Measurements from ENCODE around the gene SELENOF. TPM values are rescaled to one million over a fixed set of nuclear protein-coding genes. Genes with fewer than 3 reads are reported as not detected.

The SELENOF gene
- total RNA-seq, 4 donors from 2014 or later = 84.0 to 216 (median 112) TPM

DNA sequence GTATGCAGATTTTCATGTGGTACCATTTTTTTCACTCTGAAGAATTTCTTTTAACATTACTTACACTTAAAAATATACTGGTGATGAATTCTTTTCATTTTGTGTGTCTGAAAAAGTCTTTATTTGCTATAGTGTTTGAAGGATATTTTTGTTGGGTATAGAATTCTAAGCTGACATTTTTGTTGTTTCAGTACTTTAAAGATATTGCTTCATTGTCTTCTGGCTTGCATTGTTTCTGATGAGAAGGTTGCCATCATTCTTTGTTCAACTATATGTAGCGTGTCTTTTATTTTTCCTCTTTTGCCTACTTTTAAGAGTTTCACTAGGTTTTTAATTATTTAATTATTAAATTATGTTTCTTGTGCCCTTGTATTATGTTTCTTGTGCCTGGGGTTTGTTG, 8.5 kb upstream of the SELENOF start:
- TF ChIP-seq, protein P1, sequence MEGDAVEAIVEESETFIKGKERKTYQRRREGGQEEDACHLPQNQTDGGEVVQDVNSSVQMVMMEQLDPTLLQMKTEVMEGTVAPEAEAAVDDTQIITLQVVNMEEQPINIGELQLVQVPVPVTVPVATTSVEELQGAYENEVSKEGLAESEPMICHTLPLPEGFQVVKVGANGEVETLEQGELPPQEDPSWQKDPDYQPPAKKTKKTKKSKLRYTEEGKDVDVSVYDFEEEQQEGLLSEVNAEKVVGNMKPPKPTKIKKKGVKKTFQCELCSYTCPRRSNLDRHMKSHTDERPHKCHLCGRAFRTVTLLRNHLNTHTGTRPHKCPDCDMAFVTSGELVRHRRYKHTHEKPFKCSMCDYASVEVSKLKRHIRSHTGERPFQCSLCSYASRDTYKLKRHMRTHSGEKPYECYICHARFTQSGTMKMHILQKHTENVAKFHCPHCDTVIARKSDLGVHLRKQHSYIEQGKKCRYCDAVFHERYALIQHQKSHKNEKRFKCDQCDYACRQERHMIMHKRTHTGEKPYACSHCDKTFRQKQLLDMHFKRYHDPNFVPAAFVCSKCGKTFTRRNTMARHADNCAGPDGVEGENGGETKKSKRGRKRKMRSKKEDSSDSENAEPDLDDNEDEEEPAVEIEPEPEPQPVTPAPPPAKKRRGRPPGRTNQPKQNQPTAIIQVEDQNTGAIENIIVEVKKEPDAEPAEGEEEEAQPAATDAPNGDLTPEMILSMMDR (IDR thresholded peaks at IDR 0.05; ENCODE audit: low read depth) = no peak

DNA sequence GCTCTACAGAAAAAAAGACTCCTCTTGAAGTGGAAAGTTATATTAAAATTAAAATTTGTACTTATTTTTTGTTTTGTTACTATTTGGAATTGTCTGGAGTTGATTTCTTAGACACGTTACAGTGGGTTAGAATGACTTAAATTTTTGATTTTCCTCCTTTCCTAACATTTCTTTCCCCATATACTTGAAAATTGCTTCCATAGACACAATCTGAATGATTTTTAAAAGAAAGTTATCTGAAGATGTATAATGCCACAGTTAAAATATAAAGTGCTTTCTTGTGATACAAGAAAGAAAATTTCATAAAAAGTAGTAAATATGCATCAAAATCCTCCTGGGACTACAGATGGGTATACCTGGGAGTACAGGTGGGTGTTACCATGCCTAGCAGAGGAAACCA, 2.8 kb upstream of the SELENOF start:
- TF ChIP-seq, protein P1 (IDR thresholded peaks at IDR 0.05; ENCODE audit: low read depth) = no peak

DNA sequence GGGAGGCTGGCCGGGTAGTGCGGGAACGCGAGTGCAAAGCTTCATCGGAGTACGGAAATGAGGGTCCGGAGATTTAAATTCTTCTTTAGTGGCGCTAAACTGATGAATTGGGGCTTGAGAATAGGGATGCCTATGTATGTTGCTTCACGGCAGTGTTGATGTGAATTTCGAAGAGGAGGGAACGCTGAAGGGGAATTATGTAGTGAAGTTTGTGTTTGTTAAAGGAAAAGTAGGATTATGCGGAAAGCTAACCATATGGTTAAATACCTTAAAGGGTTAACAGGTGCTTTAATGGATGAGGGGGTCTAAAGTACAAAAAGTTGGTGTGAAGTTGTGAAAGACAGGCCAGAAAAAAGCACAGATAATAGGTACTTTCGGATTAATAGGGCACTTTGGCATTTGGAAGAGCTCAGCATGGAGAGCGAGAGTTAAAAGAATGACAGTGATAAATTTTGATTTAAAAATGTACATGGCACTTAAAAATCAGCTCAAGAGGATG, 1.9 kb upstream of the SELENOF start:
- TF ChIP-seq, protein P1 (IDR thresholded peaks at IDR 0.05; ENCODE audit: low read depth) = no peak

DNA sequence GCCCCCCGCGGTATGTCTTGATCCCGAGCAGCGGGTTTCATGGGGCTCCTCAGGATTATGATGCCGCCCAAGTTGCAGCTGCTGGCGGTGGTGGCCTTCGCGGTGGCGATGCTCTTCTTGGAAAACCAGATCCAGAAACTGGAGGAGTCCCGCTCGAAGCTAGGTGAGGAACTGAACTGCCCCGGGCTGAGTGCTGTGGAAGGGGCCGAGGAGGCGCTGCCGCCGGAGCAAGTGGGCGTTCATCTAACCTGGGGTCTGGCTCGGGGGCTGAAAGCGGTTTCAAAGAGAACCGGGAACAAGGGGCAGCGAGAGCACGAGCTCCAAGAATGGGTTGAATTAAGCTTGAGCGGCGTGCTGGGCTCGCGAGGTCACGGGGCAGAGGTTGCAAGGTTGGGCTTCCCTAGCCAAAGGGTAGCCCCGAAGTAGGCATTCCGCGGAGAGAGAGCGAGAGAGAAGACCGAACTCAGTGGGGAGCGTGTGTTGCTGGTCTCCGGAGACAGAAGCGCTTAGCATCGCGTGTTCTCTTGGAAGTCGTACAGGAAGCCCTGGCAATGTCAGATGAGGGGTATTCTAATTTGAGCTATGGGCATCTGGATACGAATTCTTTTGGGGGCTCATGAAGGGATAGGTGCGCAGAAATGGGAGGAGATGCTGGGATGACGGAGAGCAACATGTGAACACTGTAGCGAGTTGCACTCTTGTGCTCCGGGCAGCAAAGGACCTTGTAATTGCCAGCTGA, 1.2 kb upstream of the SELENOF start:
- TF ChIP-seq, protein P1 (IDR thresholded peaks at IDR 0.05; ENCODE audit: low read depth) = no peak

DNA sequence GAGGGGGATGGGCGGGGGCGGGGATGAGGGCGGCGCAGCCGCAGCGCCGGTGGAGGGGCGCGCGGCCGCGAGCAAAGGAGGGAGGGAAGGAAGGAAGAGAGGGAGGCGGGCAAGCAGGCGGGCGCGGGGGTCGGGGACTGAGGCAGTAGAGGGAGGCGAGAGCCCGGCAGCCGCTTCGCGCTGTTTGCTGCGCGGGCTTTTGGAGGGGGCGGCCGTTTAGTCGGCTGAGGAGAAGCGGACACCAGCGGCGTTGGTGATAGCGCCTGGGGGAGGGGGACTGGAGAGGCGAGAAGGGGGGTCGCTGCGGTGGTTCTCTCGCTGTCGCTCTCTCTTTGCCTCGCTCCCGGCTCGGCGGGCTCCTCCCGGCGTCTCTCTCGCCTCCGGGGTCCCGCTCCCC, 673 bp upstream of the SELENOF start, which contains the start of gene HS2ST1:
Gene HS2ST1, plus strand, starts transcription at position 35 of the 397 bp plus-strand sequence.
- TF ChIP-seq, protein P1 (IDR thresholded peaks at IDR 0.05; ENCODE audit: low read depth) = no peak

DNA sequence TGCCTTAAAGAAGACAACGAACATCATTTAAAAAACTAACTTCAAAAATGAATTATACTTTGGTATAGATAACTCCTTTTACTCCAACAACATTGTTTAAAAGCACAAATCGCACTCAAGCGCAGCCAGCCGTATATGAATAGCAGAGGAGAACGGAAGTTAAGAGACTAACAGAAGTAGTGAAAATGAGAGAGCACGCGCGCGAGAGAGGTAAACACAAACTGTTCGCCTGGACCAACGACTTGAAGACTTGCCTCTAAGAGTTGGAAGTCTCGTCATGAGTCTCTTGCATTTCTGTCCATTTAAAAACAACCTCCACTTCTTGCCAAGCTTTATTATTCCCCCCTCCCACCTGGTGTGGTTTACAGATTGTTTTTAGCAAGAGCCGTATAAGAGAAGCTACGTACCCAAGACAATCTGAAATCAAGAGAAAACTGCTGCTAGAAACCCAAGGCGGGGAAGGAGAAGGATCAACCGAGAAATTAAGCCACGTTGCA, 479 bp downstream of the SELENOF start:
- TF ChIP-seq, protein P1 (IDR thresholded peaks at IDR 0.05; ENCODE audit: low read depth) = no peak

DNA sequence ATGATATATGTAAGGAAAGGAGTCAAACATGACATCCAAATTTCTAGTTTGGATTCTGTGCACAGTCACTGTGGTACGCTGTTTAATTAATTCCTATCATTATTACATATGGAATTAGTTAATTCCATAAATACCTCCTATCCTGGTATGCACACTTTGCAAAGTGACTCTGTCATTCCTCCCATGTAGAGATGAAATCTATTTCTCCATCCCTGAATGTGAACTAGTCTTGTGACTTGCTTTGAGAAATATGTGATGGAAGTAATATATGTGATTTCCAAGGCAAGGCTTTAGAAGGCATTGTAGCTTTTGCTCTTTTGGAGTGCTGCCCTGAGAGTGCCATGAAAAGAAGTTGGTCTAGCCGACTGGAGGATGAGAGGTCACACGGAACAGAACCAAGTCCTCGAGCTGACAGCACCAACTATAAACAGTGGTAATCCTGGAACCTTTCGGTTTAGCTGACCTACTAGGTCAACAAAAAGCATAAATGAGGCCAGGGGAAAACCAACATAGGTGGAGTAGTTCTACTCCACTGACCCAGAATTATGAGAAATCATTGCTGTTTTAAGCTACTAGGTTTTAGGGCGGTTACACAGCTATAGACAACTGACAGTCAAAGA, 1.5 kb downstream of the SELENOF start:
- TF ChIP-seq, protein P1 (IDR thresholded peaks at IDR 0.05; ENCODE audit: low read depth) = no peak

Data from subcutaneous adipose tissue (tissue), 4 donors.